LNCaP clone FGC (cell line): Measurements from ENCODE around the gene JAML.
"Not testable (repeated sequence)": the region's sequence is repeated elsewhere in the genome, so short reads cannot be mapped to it uniquely, and the experiment has no call there.

Experiments used
- DNase-seq: peaks from one replicate; pipeline ENCODE4 v3.0.0-alpha.2; 2011; ENCODE audit warnings: low read depth
- H3K4me3 ChIP-seq: 2 replicates; pipeline ENCODE4 v1.5.1; 2011; ENCODE audit warnings: mild to moderate bottlenecking, low read depth, low read length, control low read depth
- CTCF ChIP-seq: IDR thresholded peaks from 2 replicates; pipeline ENCODE4 v1.5.1; 2012; ENCODE audit warnings: mild to moderate bottlenecking; ENCODE audit not compliant: control insufficient read depth, insufficient read depth; ENCODE audit errors: extremely low read depth

JAML gene

DNA sequence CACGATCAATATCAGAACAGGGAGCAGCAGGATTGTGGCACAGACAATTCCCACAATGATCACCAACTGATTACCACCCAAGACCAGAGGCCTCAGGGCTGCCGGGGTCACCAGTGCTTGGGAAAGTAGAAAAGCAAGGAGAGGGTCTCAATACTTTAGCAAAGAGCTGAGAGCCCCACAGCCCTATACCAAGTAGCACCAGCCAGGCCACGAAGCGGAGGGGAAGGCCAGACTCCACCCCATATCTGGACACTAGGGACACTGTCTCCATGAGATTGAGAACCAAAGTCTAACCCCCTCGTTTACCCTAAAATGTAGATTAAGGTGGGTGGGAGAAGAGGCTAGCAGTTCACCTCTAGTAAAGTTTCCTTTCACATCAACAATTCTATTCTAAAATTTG lies 24.3 kb downstream of the JAML start:
- H3K4me3 ChIP-seq, result no peak overlapping the region
- no peak for DNase-seq
- no peak for TF ChIP-seq CTCF

- no peak overlapping the region for H3K4me3 ChIP-seq
- DNase-seq, result no peak
- TF ChIP-seq CTCF, result no peak
These were observed 25.7 kb downstream of the JAML start for GRCh38 chr11:118199135-118199534.

DNA sequence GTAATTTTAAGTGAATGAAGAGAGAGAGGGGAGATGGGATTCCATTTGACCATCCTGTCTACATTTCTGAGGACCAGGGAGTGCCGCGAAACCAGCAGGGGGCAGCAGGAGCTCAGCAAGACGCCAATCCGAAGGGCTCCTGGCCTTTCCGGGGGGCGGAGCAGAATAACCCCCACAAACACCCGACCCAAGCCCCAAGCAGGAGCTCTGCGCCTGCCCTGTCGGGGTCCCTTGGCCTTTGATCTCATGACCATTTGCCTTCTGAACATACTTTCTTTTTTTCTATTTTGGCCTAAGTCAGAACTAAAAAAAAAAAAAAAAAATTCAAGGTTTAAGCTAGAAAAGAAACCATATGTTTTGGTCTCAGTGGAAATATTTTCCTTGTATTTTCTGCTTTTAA lies 26.4 kb downstream of the JAML start:
- TF ChIP-seq CTCF, result peak; percentile 92
- H3K4me3 ChIP-seq, result no peak overlapping the region
- DNase-seq, result no peak

DNA sequence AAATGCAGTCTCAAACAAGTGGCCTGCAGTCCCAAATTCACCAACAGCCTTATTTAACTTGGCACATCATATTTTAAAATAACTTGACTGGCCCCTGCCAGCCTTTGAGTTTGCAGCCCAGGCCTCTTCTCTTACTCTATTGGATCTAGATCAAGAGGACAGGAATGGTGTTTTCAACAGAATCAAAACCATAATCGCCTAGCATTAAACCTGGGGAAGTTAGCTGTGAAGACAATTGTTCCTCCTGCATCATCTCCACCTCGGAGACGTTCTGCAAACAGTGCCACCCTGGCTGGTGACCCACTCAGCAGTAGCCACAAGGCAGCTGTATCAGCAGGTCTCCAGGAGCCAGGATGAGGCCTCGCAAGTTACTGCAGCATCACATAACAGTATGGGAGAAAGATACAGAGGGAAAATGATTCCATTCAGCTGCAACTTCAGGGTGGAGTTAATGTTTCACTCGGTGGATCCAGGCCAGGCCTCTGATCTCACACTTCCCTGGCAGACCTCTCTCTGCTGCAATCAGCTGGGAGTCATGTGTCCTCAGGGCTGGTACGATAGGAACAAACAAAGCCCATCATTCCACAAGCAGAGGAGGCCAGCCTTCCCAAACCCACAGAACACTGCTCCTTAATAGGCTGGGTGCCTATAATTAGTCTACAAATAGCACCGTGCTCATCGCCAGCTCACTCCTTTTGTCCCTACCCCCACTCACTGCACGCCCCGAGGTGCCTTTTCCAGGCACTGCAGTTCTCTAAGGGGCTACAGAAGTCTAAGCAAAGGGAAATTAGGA lies 29.8 kb downstream of the JAML start:
- no peak for TF ChIP-seq CTCF
- DNase-seq, result peak; percentile 56
- H3K4me3 ChIP-seq, result no peak overlapping the region

- no peak overlapping the region for H3K4me3 ChIP-seq
- TF ChIP-seq CTCF, result no peak
- no peak for DNase-seq
These were observed 30.8 kb downstream of the JAML start for GRCh38 chr11:118193910-118194566.

GRCh38 chr11:118192817-118193216 lies 32.0 kb downstream of the JAML start:
- not testable (repeated sequence) for DNase-seq, H3K4me3 ChIP-seq

DNA sequence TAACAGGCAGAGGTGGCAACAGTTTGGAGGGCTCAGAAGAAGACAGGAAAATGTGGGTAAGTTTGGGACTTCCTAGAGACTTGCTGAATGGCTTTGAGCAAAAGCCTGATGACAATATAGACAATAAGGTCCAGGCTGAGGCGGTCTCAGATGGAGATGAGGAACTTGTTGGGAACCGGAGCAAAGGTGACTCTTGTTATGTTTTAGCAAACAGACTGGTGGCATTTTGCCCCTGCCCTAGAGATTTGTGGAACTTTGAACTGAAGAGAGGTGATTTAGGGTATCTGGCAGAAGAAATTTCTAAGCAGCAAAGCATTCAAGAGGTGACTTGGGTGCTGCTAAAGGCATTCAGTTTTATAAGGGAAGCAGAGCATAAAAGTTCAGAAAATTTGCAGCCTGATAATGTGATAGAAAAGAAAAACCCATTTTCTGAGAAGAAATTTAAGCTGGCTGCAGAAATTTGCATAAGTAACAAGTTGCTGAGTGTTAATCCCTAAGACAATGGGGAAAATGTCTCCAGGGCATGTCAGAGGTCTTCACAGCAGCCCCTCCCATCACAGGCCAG lies 33.8 kb downstream of the JAML start:
- not testable (repeated sequence) for H3K4me3 ChIP-seq, DNase-seq
